Ishikawa (cell line): Measurements from ENCODE around the gene GZMA.

Experiments
- EGR1 ChIP-seq: IDR thresholded peaks from 2 replicates; pipeline ENCODE4 v1.6.1; 2012
- MAX ChIP-seq: IDR thresholded peaks from 2 replicates; pipeline ENCODE4 v1.6.1; 2012
- RAD21 ChIP-seq: IDR thresholded peaks from 2 replicates; pipeline ENCODE4 v1.6.1; 2012; ENCODE audit warnings: low read depth
- REST ChIP-seq: IDR thresholded peaks from 2 replicates; pipeline ENCODE4 v1.6.1; 2012; ENCODE audit warnings: low read depth, mild to moderate bottlenecking
- YY1 ChIP-seq: IDR thresholded peaks from 2 replicates; pipeline ENCODE4 v1.6.1; 2012; ENCODE audit warnings: low read depth

Gene GZMA

GRCh38 chr5:55154873-55155272 lies 52.4 kb downstream of the GZMA start:
- no peak for TF ChIP-seq YY1
- no peak for TF ChIP-seq EGR1
- TF ChIP-seq RAD21 = no peak
- no peak for TF ChIP-seq REST
- no peak for TF ChIP-seq MAX
